Measurements from ENCODE around the gene CHKA.
"Not testable (repeated sequence)": the region's sequence is repeated elsewhere in the genome, so short reads cannot be mapped to it uniquely, and the experiment has no call there.

Gene CHKA

GRCh38 chr11:68116974-68117373, 4.2 kb downstream of the CHKA start:
- peak in 5 of 56 donors; percentile 24 to 55 (median 26) for DNase-seq

- no peak for DNase-seq
These were observed 5.1 kb downstream of the CHKA start for GRCh38 chr11:68116126-68116525.

- no peak for DNase-seq
These were observed 5.9 kb downstream of the CHKA start for GRCh38 chr11:68115285-68115684.

GRCh38 chr11:68113986-68114385, 7.2 kb downstream of the CHKA start:
- no peak for DNase-seq

- DNase-seq = no peak
These were observed 13.5 kb downstream of the CHKA start for GRCh38 chr11:68107689-68108088.

GRCh38 chr11:68106165-68106940, 14.8 kb downstream of the CHKA start:
- peak in 1 of 56 donors; percentile 39 for DNase-seq

GRCh38 chr11:68099474-68100405, 21.4 kb downstream of the CHKA start:
- DNase-seq = peak in 2 of 56 donors; percentile 32 to 33

DNA sequence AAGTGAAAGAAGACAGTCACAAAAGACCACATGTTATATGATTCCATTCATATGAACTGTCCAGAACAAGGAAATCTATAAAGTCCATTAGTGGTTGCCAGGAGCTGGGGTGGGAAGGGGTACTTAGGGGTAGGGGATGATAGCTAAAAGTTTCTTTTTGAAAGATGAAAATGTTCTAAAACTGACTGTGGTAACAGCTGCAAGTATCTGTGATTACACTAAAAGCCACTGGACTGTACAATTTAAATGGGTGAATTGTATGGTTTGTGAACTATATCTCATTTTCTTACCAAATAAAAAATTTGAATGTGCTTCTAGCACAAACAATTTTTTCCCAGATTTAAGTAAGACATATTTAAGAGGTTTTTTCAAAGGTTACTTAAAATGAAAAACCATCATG, 22.1 kb downstream of the CHKA start:
- no peak for DNase-seq

- DNase-seq = no peak
These were observed 24.2 kb downstream of the CHKA start for GRCh38 chr11:68096962-68097361.

DNA sequence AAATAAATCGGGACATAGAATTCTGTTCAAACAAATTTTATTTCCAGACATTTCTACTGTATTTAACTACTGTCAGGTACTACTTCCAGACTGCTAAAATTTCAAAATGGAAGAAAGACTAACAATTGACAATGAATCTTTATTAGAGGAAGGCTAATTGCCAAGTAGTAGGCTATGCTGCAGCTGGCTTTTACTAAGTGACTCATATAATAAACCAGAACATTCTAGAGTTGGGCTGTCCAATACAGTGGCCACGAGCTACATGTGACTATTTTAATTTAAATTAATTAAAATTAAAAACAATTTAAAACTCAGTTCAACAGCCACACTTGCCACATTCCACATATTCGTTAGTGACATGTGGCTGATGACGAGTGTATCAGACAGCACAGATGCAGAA, 27.6 kb downstream of the CHKA start:
- DNase-seq = peak in 1 of 56 donors; percentile 39

DNA sequence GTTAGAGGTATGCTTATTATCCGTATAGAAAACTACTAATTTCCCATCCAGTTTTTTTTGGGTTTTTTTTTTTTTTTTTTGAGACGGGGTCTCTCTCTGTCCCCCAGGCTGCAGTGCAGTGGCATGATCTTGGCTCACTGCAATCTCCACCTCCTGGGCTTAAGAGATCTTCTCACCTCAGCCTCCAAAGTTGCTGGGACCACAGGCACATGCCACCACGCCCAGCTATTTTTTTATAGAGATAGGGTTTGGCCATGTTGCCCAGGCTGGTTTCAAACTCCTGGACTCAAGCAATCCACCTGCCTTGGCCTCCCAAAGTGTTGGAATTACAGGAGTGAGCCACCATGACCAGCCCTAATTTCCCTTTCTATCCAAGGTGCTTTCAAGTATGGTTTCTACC, 28.2 kb downstream of the CHKA start:
- DNase-seq = not testable (repeated sequence)

- DNase-seq = no peak
These were observed 28.8 kb downstream of the CHKA start for GRCh38 chr11:68092411-68092810.

DNA sequence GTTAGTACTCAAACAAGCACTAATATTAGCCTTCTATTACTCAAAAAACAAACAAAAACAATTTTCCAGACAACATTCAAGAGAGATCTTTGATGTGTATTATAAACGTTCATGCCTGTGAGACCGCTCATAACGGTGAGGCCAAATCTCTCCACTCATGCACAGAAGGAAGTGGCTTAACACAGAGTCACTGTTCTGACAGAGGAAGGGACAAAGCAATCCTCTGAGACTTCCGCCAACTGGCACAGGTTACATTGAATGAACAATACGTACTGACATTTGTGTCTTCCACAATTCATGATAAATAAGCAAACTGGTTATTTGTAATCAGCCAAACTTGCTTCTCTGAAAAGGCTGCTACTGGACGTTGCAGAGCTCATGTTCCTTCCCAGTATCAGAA, 30.5 kb downstream of the CHKA start:
- peak in 30 of 56 donors; percentile 11 to 73 (median 52) for DNase-seq

- DNase-seq = no peak
These were observed 30.9 kb downstream of the CHKA start for GRCh38 chr11:68090287-68090686.

- no peak for DNase-seq
These were observed 31.5 kb downstream of the CHKA start for GRCh38 chr11:68089679-68090078.

GRCh38 chr11:68083517-68083916, 37.7 kb downstream of the CHKA start:
- no peak for DNase-seq

DNA sequence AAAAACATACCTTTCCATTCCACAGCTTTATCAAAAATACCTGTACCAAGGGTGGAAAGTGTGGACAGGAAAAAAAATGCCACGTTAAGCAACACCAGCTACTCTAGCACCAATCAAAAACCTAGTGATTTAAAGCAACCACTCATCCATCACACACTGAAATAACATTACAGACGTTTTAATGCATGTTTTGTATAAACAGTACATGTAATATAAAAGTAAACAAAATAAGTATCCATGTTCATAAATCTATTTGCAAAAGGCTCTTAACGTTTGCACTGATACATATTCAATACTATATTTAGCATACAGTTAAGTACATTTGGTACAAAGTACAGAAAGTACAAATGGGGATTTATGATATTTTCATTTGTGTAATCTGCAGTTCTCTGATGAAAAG, 38.7 kb downstream of the CHKA start:
- DNase-seq = no peak

GRCh38 chr11:68081691-68082090, 39.5 kb downstream of the CHKA start:
- no peak for DNase-seq

- no peak for DNase-seq
These were observed 40.3 kb downstream of the CHKA start for GRCh38 chr11:68080860-68081259.

- DNase-seq = no peak
These were observed 43.3 kb downstream of the CHKA start for GRCh38 chr11:68077617-68078582.

GRCh38 chr11:68076371-68077042, 44.7 kb downstream of the CHKA start:
- peak in 1 of 56 donors; percentile 22 for DNase-seq
